Measurements from ENCODE around the gene MYBPC3. TPM values are rescaled to one million over a fixed set of nuclear protein-coding genes. Genes with fewer than 3 reads are reported as not detected.

Gene MYBPC3
- total RNA-seq, 2 experiments from 2014 or later: not detected

GRCh38 chr11:47349521-47350095 lies 2.9 kb downstream of the MYBPC3 start:
- DNase-seq (no peak), ATAC-seq (no peak)
- no peak overlapping the region for H3K4me3 Mint-ChIP-seq
- no peaks in the 10 kb centered on the region for H3K27me3 Mint-ChIP-seq
- H3K4me1 Mint-ChIP-seq: no peaks in the 10 kb centered on the region
- CTCF ChIA-PET: interaction anchor here (1.1 kb wide), 1 partner anchor 92 kb away, joined by 4 read pairs; the partner anchor contains the start of gene NR1H3
- no peaks in the 10 kb centered on the region for H3K36me3 Mint-ChIP-seq
- no peaks in the 10 kb centered on the region for H3K9me3 Mint-ChIP-seq (ENCODE audit: low read depth)
- no peak overlapping the region for H3K27ac Mint-ChIP-seq

- H3K4me3 Mint-ChIP-seq: no peak overlapping the region
- no peaks in the 10 kb centered on the region for H3K9me3 Mint-ChIP-seq (ENCODE audit: low read depth)
- no peaks in the 10 kb centered on the region for H3K27me3 Mint-ChIP-seq
- no peaks in the 10 kb centered on the region for H3K4me1 Mint-ChIP-seq
- no peak overlapping the region for H3K27ac Mint-ChIP-seq
- no peaks in the 10 kb centered on the region for H3K36me3 Mint-ChIP-seq
- CTCF ChIA-PET: no interaction called here
- ATAC-seq: peak; percentile 45
- DNase-seq: no peak
Observed at GRCh38 chr11:47348859-47349258, 3.6 kb downstream of the MYBPC3 start.

- Mint-ChIP-seq H3K27ac (no peak overlapping the region), H3K36me3 (no peaks in the 10 kb centered on the region), H3K4me3 (no peak overlapping the region), H3K27me3 (no peaks in the 10 kb centered on the region), H3K4me1 (no peaks in the 10 kb centered on the region), H3K9me3 (ENCODE audit: low read depth) (no peaks in the 10 kb centered on the region)
- ATAC-seq (no peak), DNase-seq (no peak)
- CTCF ChIA-PET: interaction anchor here (1.4 kb wide), 1 partner anchor 25 kb away, joined by 5 read pairs; no protein-coding TSS in a partner anchor
Observed at GRCh38 chr11:47348131-47348802, 4.2 kb downstream of the MYBPC3 start.

- Mint-ChIP-seq H3K9me3 (ENCODE audit: low read depth) (no peaks in the 10 kb centered on the region), H3K4me1 (no peaks in the 10 kb centered on the region), H3K27me3 (no peaks in the 10 kb centered on the region), H3K36me3 (no peaks in the 10 kb centered on the region), H3K4me3 (no peak overlapping the region), H3K27ac (no peak overlapping the region)
- DNase-seq (no peak), ATAC-seq (no peak)
- CTCF ChIA-PET: interaction anchor here (1.4 kb wide), 1 partner anchor 26 kb away, joined by 5 read pairs; no protein-coding TSS in a partner anchor
Observed at GRCh38 chr11:47347137-47347536, 5.4 kb downstream of the MYBPC3 start.

GRCh38 chr11:47345890-47346563 lies 6.5 kb downstream of the MYBPC3 start:
- Mint-ChIP-seq H3K9me3 (ENCODE audit: low read depth) (no peaks in the 10 kb centered on the region), H3K36me3 (no peaks in the 10 kb centered on the region)

GRCh38 chr11:47342854-47343253 lies 9.6 kb downstream of the MYBPC3 start:
- ATAC-seq (no peak), DNase-seq (no peak)
- H3K36me3 Mint-ChIP-seq: no peaks in the 10 kb centered on the region
- H3K27ac Mint-ChIP-seq: no peak overlapping the region
- H3K4me3 Mint-ChIP-seq: no peak overlapping the region
- H3K9me3 Mint-ChIP-seq (ENCODE audit: low read depth): no peaks in the 10 kb centered on the region
- H3K27me3 Mint-ChIP-seq: no peaks in the 10 kb centered on the region
- no peaks in the 10 kb centered on the region for H3K4me1 Mint-ChIP-seq
- CTCF ChIA-PET: no interaction called here

More at GRCh38 chr11:47345890-47346563, 6.5 kb downstream of the MYBPC3 start:
- no peaks in the 10 kb centered on the region for H3K27me3 Mint-ChIP-seq
- no peaks in the 10 kb centered on the region for H3K4me1 Mint-ChIP-seq
- DNase-seq (no peak), ATAC-seq (no peak)
- H3K27ac Mint-ChIP-seq: no peak overlapping the region
- CTCF ChIA-PET: no interaction called here
- H3K4me3 Mint-ChIP-seq: no peak overlapping the region

- CTCF ChIA-PET: interaction anchor here (1.7 kb wide), 1 partner anchor 32 kb away, joined by 4 read pairs; no protein-coding TSS in a partner anchor
- H3K27me3 Mint-ChIP-seq: no peaks in the 10 kb centered on the region
- no peaks in the 10 kb centered on the region for H3K36me3 Mint-ChIP-seq
- DNase-seq (no peak), ATAC-seq (no peak)
- no peak overlapping the region for H3K27ac Mint-ChIP-seq
- no peaks in the 10 kb centered on the region for H3K9me3 Mint-ChIP-seq (ENCODE audit: low read depth)
- H3K4me3 Mint-ChIP-seq: no peak overlapping the region
- H3K4me1 Mint-ChIP-seq: no peaks in the 10 kb centered on the region
Observed at GRCh38 chr11:47342036-47342803, 10.3 kb downstream of the MYBPC3 start.

- Mint-ChIP-seq H3K9me3 (ENCODE audit: low read depth) (no peaks in the 10 kb centered on the region), H3K27ac (no peak overlapping the region), H3K36me3 (no peaks in the 10 kb centered on the region), H3K27me3 (no peaks in the 10 kb centered on the region), H3K4me1 (no peaks in the 10 kb centered on the region), H3K4me3 (no peak overlapping the region)
- DNase-seq (no peak), ATAC-seq (no peak)
- CTCF ChIA-PET: interaction anchor here (1.7 kb wide), 1 partner anchor 33 kb away, joined by 4 read pairs; no protein-coding TSS in a partner anchor
Observed at GRCh38 chr11:47340980-47341775, 11.3 kb downstream of the MYBPC3 start.

- CTCF ChIA-PET: interaction anchor here (0.7 kb wide), 1 partner anchor 94 kb away, joined by 3 read pairs; no protein-coding TSS in a partner anchor
- no peak for ATAC-seq
Observed at GRCh38 chr11:47340010-47340409, 12.5 kb downstream of the MYBPC3 start.

GRCh38 chr11:47338396-47339241 lies 13.9 kb downstream of the MYBPC3 start:
- Mint-ChIP-seq H3K4me3 (no peak overlapping the region), H3K36me3 (no peaks in the 10 kb centered on the region), H3K27ac (no peak overlapping the region), H3K27me3 (no peaks in the 10 kb centered on the region), H3K9me3 (ENCODE audit: low read depth) (no peaks in the 10 kb centered on the region), H3K4me1 (no peaks in the 10 kb centered on the region)
- no peak for DNase-seq
- CTCF ChIA-PET: no interaction called here
- ATAC-seq: no peak

More at GRCh38 chr11:47340010-47340409, 12.5 kb downstream of the MYBPC3 start:
- Mint-ChIP-seq H3K9me3 (ENCODE audit: low read depth) (no peaks in the 10 kb centered on the region), H3K4me1 (no peaks in the 10 kb centered on the region), H3K27ac (no peak overlapping the region), H3K36me3 (no peaks in the 10 kb centered on the region), H3K27me3 (no peaks in the 10 kb centered on the region), H3K4me3 (no peak overlapping the region)
- DNase-seq: no peak

GRCh38 chr11:47337229-47337924 lies 15.1 kb downstream of the MYBPC3 start:
- Mint-ChIP-seq H3K36me3 (no peaks in the 10 kb centered on the region), H3K4me3 (no peak overlapping the region), H3K4me1 (no peaks in the 10 kb centered on the region), H3K27ac (no peak overlapping the region), H3K9me3 (ENCODE audit: low read depth) (no peaks in the 10 kb centered on the region), H3K27me3 (no peaks in the 10 kb centered on the region)
- CTCF ChIA-PET: interaction anchor here (0.6 kb wide), 1 partner anchor 423 kb away, joined by 3 read pairs; no protein-coding TSS in a partner anchor
- DNase-seq (no peak), ATAC-seq (no peak)

Data from activated CD8-positive, alpha-beta memory T cell treated with anti-CD3 and anti-CD28 coated beads, Interleukin-2, amount 10 ng/mL, durations not matched to agents 7 days and 5 days (primary cell).